Measurements from ENCODE around the gene DCAF5. TPM values are rescaled to one million over a fixed set of nuclear protein-coding genes. Genes with fewer than 3 reads are reported as not detected.

DCAF5 gene
- total and polyA plus RNA-seq, 2 of the 8 experiments (the other 6 are each of a cell fraction or from before 2014, with no cell fraction given), result 24.3 to 31.0 TPM

- TF ChIP-seq EGR1 (IDR thresholded peaks at IDR 0.05; ENCODE audit: borderline replicate concordance, low read depth, low read length), result no peak
- no peak for TF ChIP-seq JUN (IDR thresholded peaks at IDR 0.05; ENCODE audit: low read depth, low read length)
- TF ChIP-seq NRF1 (IDR thresholded peaks at IDR 0.05; ENCODE audit: low read depth, low read length), result no peak
- no peak for TF ChIP-seq RXRA (IDR thresholded peaks at IDR 0.05; ENCODE audit: insufficient read depth, low read depth, low read length)
Observed at GRCh38 chr14:69139743-69140142, 13.2 kb downstream of the DCAF5 start (continued).
